ENCODE results near the gene ZNF429. TPM values are rescaled to one million over a fixed set of nuclear protein-coding genes. Genes with fewer than 3 reads are reported as not detected.
"Not testable (repeated sequence)": the region's sequence is repeated elsewhere in the genome, so short reads cannot be mapped to it uniquely, and the experiment has no call there.

The ZNF429 gene
- total RNA-seq, 1 donor, result 5.5 TPM

DNA sequence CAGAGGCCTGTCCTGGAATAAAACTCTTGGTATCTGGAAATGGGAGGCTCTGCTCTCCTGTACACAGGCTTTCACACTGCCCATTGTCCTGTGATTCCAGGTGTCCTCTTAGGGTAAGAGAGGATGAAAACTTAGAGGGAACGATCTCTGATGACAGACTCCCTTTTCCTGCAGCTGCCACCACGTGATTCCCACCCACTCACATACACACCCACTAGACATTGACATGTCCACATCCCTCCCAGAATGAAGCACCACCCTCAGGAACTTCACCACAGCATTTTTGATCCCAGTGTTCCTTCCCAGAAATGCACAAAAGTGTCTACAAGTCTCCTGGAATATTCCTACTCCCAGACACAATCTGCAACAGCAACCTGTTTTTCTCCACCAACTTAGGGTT lies 8.2 kb downstream of the ZNF429 start:
- H3K4me3 ChIP-seq (ENCODE audit: low read depth, low read length), result no peak overlapping the region
- no peak for DNase-seq (ENCODE audit: low read depth)
- TF ChIP-seq, protein P1, sequence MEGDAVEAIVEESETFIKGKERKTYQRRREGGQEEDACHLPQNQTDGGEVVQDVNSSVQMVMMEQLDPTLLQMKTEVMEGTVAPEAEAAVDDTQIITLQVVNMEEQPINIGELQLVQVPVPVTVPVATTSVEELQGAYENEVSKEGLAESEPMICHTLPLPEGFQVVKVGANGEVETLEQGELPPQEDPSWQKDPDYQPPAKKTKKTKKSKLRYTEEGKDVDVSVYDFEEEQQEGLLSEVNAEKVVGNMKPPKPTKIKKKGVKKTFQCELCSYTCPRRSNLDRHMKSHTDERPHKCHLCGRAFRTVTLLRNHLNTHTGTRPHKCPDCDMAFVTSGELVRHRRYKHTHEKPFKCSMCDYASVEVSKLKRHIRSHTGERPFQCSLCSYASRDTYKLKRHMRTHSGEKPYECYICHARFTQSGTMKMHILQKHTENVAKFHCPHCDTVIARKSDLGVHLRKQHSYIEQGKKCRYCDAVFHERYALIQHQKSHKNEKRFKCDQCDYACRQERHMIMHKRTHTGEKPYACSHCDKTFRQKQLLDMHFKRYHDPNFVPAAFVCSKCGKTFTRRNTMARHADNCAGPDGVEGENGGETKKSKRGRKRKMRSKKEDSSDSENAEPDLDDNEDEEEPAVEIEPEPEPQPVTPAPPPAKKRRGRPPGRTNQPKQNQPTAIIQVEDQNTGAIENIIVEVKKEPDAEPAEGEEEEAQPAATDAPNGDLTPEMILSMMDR (IDR thresholded peaks at IDR 0.05; ENCODE audit: insufficient read depth, low read length), result no peak

- no peak for DNase-seq (ENCODE audit: low read depth)
- TF ChIP-seq, protein P1 (IDR thresholded peaks at IDR 0.05; ENCODE audit: insufficient read depth, low read length), result no peak
- H3K4me3 ChIP-seq (ENCODE audit: low read depth, low read length), result no peak overlapping the region
Observed at GRCh38 chr19:21519488-21519887, 14.1 kb downstream of the ZNF429 start.

- DNase-seq (ENCODE audit: low read depth), result no peak
- H3K4me3 ChIP-seq (ENCODE audit: low read depth, low read length), result no peak overlapping the region
- TF ChIP-seq, protein P1 (IDR thresholded peaks at IDR 0.05; ENCODE audit: insufficient read depth, low read length), result no peak
Observed at GRCh38 chr19:21532904-21533303, 27.5 kb downstream of the ZNF429 start.

DNA sequence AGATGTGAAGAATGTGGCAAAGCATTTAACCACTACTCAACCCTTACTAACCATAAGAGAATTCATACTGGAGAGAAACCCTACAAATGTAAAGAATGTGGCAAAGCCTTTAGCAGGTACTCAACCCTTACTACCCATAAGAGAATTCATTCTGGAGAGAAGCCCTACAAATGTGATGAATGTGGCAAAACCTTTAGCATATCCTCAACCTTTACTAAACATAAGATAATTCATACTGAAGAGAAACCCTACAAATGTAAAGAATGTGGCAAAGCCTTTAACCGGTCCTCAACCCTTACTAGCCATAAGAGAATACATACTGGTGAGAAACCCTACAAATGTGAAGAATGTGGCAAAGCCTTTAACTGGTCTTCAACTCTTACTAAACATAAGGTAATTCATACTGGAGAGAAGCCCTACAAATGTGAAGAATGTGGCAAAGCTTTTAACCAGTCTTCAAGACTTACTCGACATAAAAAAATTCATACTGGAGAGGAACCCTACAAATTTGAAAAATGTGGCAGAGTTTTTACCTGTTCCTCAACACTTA lies 31.4 kb downstream of the ZNF429 start:
- not testable (repeated sequence) for H3K4me3 ChIP-seq (ENCODE audit: low read depth, low read length); DNase-seq (ENCODE audit: low read depth)

DNA sequence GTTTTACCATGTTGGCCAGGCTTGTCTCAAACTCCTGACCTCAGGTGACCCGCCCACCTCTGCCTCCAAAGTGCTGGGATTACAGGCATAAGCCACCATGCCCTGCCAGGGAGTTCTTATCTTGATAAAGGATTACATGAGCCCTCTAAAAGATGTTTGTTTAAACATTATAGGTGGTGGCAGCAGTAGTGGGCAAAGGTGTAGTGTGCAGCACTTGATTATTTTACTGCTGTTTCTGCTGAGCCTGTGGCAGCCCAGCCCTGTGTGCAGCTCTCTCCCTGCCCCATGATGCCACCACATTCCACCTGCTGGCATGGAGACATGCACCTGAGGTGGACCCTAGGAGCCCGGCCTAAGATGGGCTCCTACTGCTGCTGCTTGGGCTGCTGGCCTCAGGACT lies 54.0 kb downstream of the ZNF429 start:
- TF ChIP-seq, protein P1 (IDR thresholded peaks at IDR 0.05; ENCODE audit: insufficient read depth, low read length), result no peak
- DNase-seq (ENCODE audit: low read depth), result no peak
- no peak overlapping the region for H3K4me3 ChIP-seq (ENCODE audit: low read depth, low read length)

DNA sequence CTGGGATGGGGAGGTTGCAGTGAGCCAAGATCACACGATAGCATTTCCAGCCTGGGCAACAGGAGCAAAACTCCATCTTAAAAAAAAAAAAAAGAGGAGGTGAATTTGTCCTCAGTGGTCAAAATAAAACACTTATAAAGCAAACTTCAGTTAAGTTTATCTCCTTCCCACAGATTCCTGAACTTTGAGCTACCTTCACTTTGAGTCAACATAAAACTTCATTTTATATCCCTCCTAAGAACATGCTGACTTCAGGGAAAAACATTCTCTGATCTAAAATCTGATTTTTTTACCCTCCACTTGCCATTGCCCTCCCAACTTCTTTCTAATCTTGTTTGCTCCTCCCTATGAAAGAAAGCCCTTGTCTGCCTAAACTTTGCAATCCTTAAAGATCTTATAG lies 59.0 kb downstream of the ZNF429 start:
- no peak overlapping the region for H3K4me3 ChIP-seq (ENCODE audit: low read depth, low read length)
- TF ChIP-seq, protein P1 (IDR thresholded peaks at IDR 0.05; ENCODE audit: insufficient read depth, low read length), result no peak
- DNase-seq (ENCODE audit: low read depth), result no peak

- H3K4me3 ChIP-seq (ENCODE audit: low read depth, low read length), result no peak overlapping the region
- TF ChIP-seq, protein P1 (IDR thresholded peaks at IDR 0.05; ENCODE audit: insufficient read depth, low read length), result no peak
- DNase-seq (ENCODE audit: low read depth), result no peak
Observed at GRCh38 chr19:21566073-21566472, 60.7 kb downstream of the ZNF429 start.

- DNase-seq (ENCODE audit: low read depth); H3K4me3 ChIP-seq (ENCODE audit: low read depth, low read length): not testable (repeated sequence)
Observed at GRCh38 chr19:21567806-21568205, 62.4 kb downstream of the ZNF429 start.
